NCI-H1436 (cell line): ENCODE data around the gene MYBBP1A.

Experiments used
- DNase-seq: peaks from one replicate; lab custom pipeline; 2025; lab: John Stamatoyannopoulos, UW

MYBBP1A gene

DNA sequence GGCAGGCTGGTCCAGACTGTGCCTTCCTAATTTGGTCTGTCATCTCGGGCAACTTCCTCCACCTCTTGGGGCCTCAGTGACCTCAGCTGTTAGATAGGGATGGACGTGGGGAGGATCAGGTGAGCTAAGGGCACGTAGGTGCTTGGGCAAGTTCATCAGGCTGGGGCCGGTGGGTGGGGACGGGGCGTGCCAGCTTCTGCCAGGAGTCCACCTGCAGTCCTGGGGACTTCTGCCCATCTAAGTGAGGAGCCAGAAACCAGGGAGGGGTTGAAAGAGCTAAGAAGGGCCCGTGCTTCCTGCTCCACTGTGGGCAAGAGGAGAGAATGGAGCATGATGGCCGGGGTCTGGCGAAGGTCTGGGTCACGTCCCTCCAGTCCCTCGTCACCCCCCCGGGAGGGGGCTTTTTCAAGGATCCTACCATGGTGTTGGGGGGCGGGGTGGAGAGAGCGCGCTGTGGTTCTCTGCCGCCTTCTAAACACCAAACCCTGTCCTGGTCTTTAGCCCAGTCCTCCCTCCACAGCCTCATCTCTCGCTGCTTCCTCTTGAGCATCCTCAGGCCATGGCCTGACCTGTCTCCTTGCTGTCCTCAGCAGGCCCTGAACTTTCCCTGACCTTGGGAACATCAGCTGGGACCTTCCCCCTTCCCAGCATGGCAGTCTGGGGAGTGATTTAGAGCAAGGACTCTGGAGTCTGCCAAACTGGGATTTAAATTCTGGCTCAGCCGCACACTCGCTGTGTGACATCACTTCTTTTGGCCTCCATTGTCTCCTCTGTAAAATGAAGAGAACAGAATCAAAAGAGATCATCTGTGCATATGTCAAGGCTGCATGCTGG, 34.9 kb downstream of the MYBBP1A start:
- no peak for DNase-seq

GRCh38 chr17:4519361-4519788, 35.8 kb downstream of the MYBBP1A start:
- no peak for DNase-seq

GRCh38 chr17:4518901-4519300, 36.3 kb downstream of the MYBBP1A start:
- DNase-seq = no peak

GRCh38 chr17:4516735-4517134, 38.4 kb downstream of the MYBBP1A start:
- no peak for DNase-seq

DNA sequence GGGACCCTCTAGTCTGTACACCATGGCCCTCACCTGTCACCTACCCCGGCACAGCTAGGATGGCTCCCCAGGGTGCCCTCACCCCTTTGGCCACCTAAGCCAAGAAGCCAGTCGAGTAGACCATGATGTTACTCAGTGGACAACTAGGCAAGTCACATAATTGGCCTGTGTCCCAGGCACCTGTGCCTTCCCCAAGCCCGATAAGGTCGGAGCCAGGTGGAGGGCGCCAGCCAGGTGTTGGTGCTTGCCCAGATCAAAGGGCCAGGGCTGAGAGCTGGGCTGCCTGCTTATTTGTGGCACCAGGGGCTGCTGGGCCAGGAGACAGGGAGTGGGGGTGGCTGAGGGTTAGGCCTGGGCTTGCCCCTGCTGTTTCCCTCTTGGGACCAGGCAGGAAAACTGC, 39.7 kb downstream of the MYBBP1A start:
- DNase-seq = no peak

GRCh38 chr17:4514779-4515178, 40.4 kb downstream of the MYBBP1A start:
- DNase-seq = no peak

- no peak for DNase-seq
These were observed 41.0 kb downstream of the MYBBP1A start for GRCh38 chr17:4514206-4514605.

DNA sequence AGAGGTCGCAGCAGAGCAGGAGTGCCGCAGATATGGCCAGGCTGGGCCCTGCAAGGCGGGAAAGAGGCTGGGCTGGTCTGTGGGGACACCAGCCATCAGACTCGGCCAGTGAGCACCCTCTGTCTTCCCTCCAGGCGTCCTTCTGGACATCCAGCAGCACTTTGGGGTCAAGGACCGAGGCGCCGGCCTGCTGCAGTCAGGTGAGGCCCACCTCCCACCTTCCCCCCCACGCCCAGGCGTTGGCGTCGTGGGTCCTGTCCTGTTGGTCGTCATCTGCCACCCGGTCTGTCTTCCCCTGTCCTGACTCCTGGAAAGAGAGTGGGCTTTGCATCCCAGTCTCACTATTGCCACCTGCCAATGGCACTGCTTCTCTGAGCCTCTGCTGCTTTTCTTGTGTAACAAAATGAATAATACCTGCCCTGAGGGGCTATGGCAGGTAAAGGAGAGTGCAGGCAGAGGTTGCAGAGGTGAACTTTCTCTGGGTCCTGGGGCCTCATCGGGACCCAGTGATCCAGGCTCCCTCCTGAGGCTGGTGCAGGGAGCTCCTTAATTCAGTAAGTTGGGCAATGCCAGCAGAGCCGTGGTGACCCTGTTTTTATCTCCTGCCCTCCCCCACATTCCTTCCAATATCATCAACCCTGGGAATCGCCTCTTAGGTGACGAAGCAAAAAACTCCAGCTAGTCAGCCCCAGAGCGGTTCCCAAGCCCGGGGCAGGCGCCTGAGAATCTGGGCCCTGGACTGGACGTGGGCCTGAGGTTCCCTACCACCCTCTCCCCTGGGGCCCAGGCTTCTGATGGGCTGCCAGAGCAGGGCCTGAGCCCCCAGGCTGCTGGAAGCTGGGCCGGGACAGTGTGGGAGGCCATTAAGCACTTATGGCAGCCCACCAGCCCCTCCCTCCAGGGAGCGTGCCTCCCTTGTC, 41.8 kb downstream of the MYBBP1A start:
- DNase-seq = no peak

- DNase-seq = no peak
These were observed 42.8 kb downstream of the MYBBP1A start for GRCh38 chr17:4512156-4513112.

DNA sequence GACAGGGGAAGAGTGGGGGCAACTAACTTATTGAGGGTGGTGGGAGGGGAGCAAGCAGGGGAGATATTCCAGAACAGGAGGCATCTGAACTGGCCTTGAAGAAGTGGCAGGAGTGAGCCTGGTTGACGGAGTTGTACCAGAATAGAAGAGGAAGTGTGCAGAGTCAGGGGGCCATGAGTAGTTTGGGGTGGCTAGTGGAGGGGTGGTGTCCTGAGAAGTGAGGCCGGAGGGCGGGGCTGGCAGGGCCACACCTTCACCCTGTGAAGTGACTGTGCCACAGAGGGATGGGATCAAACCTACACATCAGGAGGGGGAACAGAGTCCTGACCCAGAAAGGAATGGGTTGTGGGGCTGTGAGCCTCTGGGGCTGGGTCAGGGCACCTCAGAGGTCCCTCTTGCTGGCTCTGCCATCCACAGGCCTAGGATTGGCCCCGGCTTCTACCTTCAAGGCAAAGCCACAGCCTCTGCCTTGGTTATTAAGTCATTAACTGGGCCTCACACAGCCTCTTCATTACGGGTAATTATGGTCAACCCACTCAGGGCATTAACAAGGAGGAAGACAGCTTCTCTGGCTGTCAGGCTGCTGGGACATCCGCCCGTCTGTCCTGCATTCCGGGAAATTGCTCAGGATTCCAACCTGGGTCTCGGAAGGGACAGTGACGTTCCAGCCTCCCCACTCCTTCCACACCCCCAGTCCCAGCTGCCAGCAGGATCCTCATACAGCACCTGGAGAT, 43.8 kb downstream of the MYBBP1A start:
- DNase-seq = no peak

- no peak for DNase-seq
These were observed 44.6 kb downstream of the MYBBP1A start for GRCh38 chr17:4510618-4510941.

- no peak for DNase-seq
These were observed 45.1 kb downstream of the MYBBP1A start for GRCh38 chr17:4509923-4510617.

DNA sequence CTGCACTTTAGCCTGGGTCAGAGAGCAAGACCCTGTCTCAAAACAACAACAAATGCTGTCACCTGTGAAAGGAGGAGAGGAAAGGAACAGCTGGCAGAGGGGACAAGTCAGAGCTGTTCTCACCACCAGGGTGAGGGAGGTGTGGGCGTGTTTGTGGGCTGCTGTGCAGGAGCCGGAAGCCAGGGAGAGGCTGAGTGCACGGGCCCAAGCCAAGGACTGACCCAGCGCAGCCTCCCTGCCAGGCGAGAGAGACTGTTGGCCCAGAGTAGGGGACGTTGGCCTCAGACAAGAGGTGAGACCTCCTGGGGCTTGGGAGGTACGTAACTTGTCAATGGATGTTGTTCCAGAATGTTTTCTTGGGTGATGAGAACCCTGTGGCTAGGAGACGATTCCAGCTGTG, 45.8 kb downstream of the MYBBP1A start:
- no peak for DNase-seq

DNA sequence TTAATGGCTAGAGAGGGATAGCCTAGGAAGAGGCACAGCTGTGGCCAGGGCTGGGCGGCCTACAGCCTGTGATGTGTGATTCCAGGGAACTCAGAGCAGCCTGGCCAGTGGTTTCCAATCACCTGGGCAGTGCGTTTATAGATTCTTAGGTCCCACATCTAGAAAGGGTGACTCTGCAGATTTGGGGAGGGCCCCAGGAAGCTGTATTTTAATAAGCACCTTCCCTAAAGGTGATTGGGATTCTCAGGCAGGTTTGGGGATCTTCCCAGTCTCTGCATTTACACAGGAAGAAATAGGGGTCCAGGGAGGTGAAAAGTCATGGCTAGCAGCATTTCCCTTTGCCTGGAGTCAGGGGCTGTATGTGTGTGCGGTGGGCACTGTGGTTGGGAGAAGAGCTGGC, 47.0 kb downstream of the MYBBP1A start:
- no peak for DNase-seq

GRCh38 chr17:4507361-4508111, 47.6 kb downstream of the MYBBP1A start:
- DNase-seq = no peak

DNA sequence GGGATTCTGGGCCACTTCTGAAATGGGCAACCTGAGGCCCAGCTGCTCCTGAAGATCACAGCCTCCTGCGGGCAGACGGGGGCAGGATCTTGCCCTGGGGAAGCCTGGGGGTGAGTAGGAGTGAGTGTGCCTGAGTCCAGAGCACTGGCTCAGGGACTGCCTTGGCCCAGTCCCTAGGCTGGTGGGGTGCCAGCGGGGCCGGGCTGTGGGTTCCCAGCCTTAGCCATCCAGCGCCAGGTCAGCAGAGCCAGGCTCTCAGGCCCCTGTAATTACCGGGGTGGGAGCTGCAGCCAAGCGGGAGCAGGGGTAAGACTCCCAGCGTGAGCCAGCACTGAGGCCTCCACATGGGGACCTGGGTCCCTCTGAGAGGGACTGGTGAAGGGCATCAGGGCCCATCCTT, 48.3 kb downstream of the MYBBP1A start:
- no peak for DNase-seq

- DNase-seq = no peak
These were observed 48.9 kb downstream of the MYBBP1A start for GRCh38 chr17:4506175-4506813.

- DNase-seq = no peak
These were observed 50.0 kb downstream of the MYBBP1A start for GRCh38 chr17:4505187-4505586.

DNA sequence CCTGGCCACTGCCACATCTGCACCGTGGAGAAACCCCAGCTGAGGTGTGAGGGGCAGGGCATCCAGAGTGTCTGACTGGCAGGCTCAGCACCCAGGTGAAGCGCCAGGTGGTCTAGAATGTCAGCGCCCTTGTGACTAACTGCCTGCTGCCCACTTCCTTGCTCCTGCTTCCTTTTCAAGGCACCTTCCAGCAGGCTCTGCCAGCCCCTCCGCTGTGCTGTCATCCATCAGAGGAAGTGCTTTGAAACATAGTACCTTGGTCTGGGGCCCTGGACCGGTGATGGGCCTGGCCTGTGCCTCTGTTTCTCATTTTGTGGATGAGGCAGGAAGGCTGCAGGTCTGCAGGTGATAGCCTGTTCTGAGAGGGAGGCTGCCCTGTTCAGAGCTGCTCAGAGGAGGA, 51.0 kb downstream of the MYBBP1A start:
- DNase-seq = no peak
